ENCODE results near the gene DEPDC4.

- TF ChIP-seq CTCF (IDR thresholded peaks at IDR 0.05; ENCODE audit: poor library complexity, severe bottlenecking), result no peak
- no peak for TF ChIP-seq SMC3 (conservative IDR thresholded peaks at IDR 0.05; ENCODE audit: poor library complexity)
- no peak for TF ChIP-seq POLR2AphosphoS5 (IDR thresholded peaks at IDR 0.05)
- no peak for TF ChIP-seq TAF1 (IDR thresholded peaks at IDR 0.05; ENCODE audit: low read depth)
- no peak for TF ChIP-seq EP300 (conservative IDR thresholded peaks at IDR 0.05; ENCODE audit: poor library complexity, severe bottlenecking)
- TF ChIP-seq EZH2 (IDR thresholded peaks at IDR 0.05; ENCODE audit: borderline replicate concordance, insufficient read depth, low read length, poor library complexity, severe bottlenecking), result no peak
- no peak for TF ChIP-seq MXI1 (conservative IDR thresholded peaks at IDR 0.05; ENCODE audit: poor library complexity, severe bottlenecking)
- no peak for TF ChIP-seq REST (IDR thresholded peaks at IDR 0.05; ENCODE audit: borderline replicate concordance)
- TF ChIP-seq RAD21 (conservative IDR thresholded peaks at IDR 0.05), result no peak
Measured at GRCh38 chr12:100215209-100215608, 51.7 kb downstream of the DEPDC4 start.

Measured in neural cell (in vitro differentiated cells).